GM18858 (cell line): ENCODE data around the gene KATNB1.

Experiments
- ATAC-seq: cut with Tn5 transposase; IDR thresholded peaks from one replicate; pipeline ENCODE4 v1.9.1; 2021; ENCODE audit not compliant: unreplicated experiment

The KATNB1 gene

GRCh38 chr16:57755726-57756423 is 20.3 kb downstream of the KATNB1 start:
- ATAC-seq: no peak

DNA sequence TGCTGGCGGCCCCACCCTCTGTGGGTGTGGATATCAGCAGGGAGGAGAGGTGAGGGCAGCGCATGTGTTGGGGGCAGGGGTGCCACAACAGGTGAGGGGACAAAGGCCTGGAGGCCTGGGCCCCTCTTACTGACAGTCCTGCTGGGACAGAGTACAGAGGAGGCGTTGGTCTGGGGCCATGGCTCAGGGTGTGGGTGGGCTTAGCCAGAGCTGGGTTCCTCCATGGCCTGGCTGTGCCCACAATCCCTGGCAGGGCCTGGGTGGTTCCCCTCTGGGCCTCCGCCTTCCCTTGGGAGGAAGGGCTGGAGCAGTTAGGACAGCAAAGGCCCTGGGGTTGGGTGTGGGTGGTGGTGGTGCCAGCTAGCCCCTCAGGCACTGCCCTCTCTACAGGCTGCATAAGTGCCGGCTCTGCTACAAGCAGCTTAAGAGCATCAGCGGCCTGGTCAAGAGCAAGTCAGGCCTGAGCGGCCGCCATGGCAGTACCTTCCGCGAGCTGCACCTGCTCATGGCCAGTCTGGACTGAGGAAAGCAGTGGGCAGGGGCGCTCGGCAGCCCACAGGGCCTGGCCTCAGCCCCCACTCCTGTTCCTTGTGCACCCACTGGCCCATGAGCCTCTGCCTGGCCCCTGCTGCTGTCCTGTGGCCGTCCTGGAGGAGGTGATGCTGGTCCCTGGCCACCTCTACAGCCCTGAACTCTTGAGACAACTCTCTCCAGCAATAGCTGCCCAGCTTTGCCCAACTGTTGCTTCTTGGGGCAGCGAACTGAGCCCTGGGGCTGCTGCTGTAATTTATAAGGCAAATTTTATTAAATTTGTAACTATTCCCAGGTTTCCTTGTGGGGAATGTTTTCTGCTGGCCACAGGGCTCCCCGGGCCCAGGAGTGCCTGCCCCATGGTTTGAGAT is 21.1 kb downstream of the KATNB1 start:
- peak; percentile 9 for ATAC-seq

GRCh38 chr16:57757326-57757786 is 21.8 kb downstream of the KATNB1 start:
- ATAC-seq: peak; percentile 88

DNA sequence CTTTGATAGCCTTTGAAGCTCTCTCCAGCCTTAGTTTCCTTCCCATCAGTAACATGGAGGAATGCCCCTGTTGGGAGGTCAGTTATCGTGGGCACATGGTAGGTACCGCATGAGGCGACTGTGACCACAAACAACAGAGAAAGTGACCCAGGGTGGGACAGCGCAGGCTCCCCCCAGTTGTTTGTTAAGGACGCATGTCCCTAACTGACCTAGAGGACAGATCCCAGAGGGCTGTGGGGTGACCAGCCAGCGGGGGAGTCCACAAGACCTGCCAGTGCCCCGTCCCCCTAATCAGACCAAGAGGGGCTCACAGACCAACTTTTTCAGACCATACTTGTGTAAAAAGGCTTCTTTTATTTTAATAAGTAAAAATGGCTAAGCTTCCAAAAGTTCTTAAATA is 22.3 kb downstream of the KATNB1 start:
- ATAC-seq: no peak

GRCh38 chr16:57758331-57759117 is 23.0 kb downstream of the KATNB1 start:
- ATAC-seq: no peak

GRCh38 chr16:57759131-57759530 is 23.6 kb downstream of the KATNB1 start:
- no peak for ATAC-seq

DNA sequence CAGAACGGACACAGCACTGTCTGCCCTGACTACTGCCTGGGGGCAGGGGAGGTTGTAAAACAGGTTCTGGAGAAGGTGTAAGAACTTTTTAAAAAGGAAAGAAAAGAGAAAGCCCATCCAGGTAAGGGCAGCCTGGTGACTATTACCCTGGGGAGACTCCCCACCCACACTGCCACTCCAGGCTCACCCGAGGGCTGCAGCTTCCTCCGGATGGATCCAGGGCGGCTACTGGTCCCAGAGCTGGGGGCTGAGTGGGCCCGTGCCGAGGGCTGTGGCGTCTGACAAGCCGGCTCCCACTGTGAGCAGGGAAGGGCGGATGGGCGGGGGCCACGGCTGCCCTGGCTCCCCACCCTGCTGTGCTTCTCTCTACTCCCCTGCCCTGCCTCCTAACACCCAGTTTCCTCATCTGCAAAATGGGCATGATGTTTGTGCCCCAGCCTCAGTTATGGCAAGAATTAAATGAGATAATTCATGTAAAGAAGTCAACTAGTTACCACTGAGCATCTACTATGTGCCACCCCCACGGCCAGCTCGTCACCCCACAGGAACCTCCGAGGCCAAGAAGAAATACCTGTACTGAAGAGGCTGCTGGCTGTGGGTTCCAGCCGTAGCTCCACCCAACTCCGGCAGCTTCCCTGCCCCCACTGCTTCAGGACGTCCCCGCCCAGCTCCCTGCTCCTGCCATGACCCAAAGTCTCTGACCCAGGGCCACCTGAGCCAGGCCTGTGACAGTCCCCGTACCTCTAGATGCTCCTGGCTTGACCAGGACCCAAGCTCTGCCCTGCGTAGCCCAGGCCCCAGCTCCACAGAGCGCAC is 24.2 kb downstream of the KATNB1 start:
- no peak for ATAC-seq

DNA sequence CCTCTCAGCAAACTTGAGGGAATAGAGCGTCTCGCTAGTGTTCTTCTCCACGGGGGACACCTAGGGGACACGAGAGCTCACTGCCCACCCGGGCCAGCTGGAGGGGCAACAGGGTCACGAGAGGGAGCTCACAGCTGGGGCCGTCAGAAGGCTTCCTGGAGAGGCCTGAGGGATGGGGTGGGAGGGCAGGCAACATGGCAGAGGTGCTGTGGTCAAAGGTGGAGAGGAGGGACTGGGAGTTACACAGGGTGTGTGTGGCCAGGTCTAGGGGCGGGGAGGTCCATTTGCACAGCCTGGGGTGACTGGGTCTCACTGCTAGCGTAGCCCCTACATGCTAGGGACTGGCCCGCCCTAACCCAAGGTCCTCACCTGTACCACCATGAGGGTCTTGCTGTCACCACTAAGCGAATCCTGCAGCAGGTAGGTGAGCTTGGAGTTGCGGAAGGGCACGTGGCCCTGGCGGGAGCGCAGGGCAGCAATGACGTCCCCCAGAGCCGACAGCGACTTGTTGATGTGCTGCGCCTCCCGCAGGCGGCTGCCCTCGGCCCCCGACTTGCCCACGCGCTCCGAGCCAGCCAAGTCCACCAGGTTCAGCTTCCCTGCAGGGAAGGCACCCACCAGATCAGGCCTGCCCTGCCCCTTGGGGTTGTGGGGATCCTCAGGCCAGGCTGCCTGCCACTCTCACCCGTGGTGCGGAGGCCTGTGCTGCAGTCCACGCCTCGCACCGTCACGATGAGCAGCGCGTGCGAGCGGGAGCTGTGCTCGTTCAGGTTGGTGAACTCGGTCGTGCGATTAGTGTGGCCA is 25.0 kb downstream of the KATNB1 start:
- no peak for ATAC-seq

GRCh38 chr16:57761301-57761700 is 25.7 kb downstream of the KATNB1 start:
- no peak for ATAC-seq

GRCh38 chr16:57761957-57762356 is 26.4 kb downstream of the KATNB1 start:
- ATAC-seq: no peak

- ATAC-seq: no peak
Measured at GRCh38 chr16:57762365-57763040, 26.9 kb downstream of the KATNB1 start.

DNA sequence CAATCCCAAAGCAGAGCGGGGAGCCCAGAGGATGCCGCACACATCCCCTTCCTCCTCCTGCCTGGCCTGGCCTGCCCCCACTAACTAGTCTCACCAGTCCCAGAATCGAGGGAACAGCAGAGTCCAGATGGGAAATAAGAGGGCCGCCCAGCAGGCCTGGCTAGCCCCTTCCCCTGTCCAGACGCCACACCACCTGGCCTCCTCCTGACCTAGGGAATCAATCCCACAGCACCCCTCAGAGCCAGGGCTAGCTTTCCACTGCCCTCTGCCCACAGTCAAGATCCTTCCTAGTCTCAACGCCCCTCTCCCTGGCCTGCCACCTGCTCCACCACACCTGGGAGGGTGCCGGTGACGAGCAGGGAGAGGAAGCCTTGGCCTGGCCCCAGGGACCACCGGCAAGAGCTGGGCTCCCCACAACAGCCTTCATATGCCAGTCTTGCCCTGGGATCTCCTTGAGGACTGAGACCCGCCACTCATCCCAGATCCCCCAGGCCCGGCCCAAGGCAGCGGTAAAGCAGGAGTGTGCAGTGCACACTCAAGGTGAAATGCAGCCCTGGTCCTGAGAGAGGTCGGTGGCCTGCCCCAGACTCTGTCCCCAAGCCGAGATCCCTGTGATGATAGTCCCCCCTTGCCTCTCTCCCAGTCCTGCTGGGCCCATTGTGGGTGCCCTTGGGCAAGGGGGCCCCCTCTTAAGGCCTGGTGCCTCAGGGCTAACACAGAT is 27.9 kb downstream of the KATNB1 start:
- no peak for ATAC-seq

GRCh38 chr16:57764006-57764340 is 28.4 kb downstream of the KATNB1 start:
- ATAC-seq: no peak

DNA sequence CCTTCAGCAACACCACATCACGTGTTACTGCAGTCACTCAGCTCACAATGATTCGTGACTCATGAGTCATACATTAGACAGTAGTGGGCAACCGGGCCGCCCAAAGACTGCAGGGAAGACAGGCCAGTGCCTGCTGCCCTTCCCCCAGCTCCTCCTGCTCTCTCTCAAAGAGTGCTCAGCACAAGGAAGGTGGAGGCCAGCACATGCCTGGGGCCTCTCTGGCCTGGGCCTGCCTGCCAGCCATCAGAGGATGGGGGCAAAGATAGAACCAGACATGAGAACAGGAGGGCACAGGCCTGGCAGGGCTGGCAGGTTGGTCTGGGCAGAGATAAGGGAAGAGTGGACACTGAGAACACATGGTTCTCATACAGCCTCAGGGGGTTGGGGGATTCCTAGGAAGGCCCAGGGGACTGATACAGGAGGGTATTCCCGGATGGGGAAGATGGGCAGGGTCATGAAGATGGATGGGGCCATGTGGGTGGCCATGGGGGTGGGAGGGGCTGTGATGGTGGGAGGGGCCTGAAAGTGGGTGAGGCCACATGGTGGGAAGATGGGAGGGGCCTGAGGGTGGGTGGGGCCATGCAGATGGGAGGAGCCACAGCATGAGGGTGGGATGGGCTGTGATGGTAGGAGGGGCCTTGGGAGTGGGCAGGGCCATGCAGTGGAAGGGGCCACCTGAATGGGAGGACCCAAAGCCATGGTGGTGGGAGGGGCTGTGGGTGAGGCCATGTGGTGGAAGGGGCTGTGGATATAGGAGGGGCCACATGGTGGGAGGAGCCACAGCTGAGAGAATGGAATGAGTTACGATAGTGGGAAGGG is 29.0 kb downstream of the KATNB1 start:
- no peak for ATAC-seq

DNA sequence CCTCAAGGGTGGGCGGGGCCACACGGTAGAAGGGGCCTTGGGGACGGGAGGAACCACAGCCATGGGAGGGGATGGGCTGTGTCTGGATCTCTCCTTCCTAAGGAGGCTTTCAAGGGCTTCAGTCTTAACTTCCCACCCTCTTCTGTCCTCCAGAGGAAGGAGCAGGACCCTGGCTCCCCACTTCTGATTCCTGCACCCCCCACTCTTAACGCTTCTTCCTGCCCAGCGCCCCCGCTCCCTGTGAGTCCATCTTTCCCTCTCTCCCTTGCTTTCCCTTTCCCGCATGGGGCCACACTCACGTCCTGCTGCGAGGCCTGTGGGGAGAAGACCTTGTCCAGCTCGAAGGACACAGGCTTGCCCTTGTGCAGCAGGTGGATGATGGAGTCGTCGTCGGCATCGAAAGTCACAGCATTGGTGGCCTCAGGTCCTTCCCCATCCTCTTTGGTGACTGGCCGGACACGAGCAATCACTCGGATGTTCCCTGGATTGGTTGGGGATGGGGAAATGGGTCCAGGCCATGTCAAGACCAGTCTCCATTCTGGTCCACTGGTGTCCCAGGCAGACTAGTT is 29.7 kb downstream of the KATNB1 start:
- ATAC-seq: no peak

- ATAC-seq: no peak
Measured at GRCh38 chr16:57766714-57767348, 31.3 kb downstream of the KATNB1 start.

DNA sequence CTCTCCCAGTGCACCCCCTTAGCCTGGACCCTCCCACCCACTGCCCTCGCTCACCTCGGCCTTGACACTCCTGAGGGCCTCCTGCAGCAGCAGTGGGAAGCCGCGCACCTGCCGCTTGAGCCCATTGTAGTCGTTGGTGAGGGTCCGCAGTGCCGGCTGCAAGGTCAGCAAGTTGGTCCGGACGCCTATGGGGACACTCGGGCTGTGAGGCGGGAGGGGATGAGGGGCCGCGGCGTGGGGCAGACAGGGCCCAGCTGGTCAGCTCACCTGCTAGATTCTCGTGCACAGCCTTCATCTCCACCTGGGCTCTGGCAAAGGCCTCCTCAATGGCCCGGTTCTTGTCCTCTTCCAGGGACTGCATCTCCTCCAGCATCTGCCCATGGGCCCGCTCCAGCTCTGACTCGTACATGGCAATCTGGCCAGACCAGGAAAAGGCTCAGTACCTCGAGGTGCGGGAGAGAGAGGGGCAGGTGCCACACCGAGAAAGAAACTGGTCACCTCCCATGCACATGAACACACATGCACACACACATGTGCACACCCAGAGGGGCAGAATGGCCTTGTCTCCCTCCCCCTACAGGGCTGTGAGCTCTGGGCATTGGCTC is 34.1 kb downstream of the KATNB1 start:
- no peak for ATAC-seq
